Trophoblast cell (in vitro differentiated cells and primary cell): ENCODE results near the gene KCNB1.

Experiments
- DNase-seq, 2 donors: peaks; one replicate each; pipeline ENCODE4 v3.0.0-alpha.2; 2016
- H2AFZ ChIP-seq: 2 replicates; pipeline ENCODE4 v1.6.1; 2013; ENCODE audit warnings: low read length, moderate library complexity, mild to moderate bottlenecking; ENCODE audit not compliant: insufficient read depth, poor library complexity
- H2AK5ac ChIP-seq: 2 replicates; pipeline ENCODE4 v1.6.1; 2013; ENCODE audit warnings: mild to moderate bottlenecking, low read length
- H2BK120ac ChIP-seq: 2 replicates; pipeline ENCODE4 v1.6.1; 2013; ENCODE audit warnings: low read length, mild to moderate bottlenecking, moderate library complexity; ENCODE audit not compliant: insufficient read depth, poor library complexity
- H2BK12ac ChIP-seq: 2 replicates; pipeline ENCODE4 v1.6.1; 2013; ENCODE audit warnings: mild to moderate bottlenecking, low read length, moderate library complexity
- H2BK5ac ChIP-seq: 2 replicates; pipeline ENCODE4 v1.6.1; 2013; ENCODE audit warnings: low read length, low read depth, moderate library complexity, mild to moderate bottlenecking; ENCODE audit not compliant: poor library complexity
- H3K14ac ChIP-seq: 2 replicates; pipeline ENCODE4 v1.6.1; 2013; ENCODE audit warnings: mild to moderate bottlenecking, low read length
- H3K18ac ChIP-seq: 2 replicates; pipeline ENCODE4 v1.6.1; 2013; ENCODE audit warnings: mild to moderate bottlenecking, low read length
- H3K23ac ChIP-seq: 2 replicates; pipeline ENCODE4 v1.6.1; 2013; ENCODE audit warnings: low read length
- H3K27ac ChIP-seq: 2 replicates; pipeline ENCODE4 v1.5.1; 2013; ENCODE audit warnings: low read depth, mild to moderate bottlenecking, inconsistent platforms, low read length, moderate library complexity
- H3K27me3 ChIP-seq: 2 replicates; pipeline ENCODE4 v1.6.1; 2013; ENCODE audit warnings: inconsistent platforms, mild to moderate bottlenecking, low read length, moderate library complexity; ENCODE audit not compliant: insufficient read depth
- H3K36me3 ChIP-seq, 2 experiments: 1 replicate in 1 of 2; 2 replicates in 1 of 2; pipeline ENCODE4 v1.6.1; 2013; ENCODE audit warnings: low read length in 2 of 2, mild to moderate bottlenecking in 2 of 2, moderate library complexity in 1 of 2; ENCODE audit not compliant: insufficient read depth in 2 of 2, control insufficient read depth in 1 of 2
- H3K4ac ChIP-seq: 2 replicates; pipeline ENCODE4 v1.6.1; 2013; ENCODE audit warnings: low read depth, mild to moderate bottlenecking, low read length, moderate library complexity
- H3K4me1 ChIP-seq, 2 experiments: 1 replicate in 1 of 2; 2 replicates in 1 of 2; pipeline ENCODE4 v1.6.1; 2013; ENCODE audit warnings: low read length in 2 of 2, mild to moderate bottlenecking in 2 of 2, moderate library complexity in 1 of 2; ENCODE audit not compliant: insufficient read depth in 2 of 2, control insufficient read depth in 1 of 2
- H3K4me2 ChIP-seq: 2 replicates; pipeline ENCODE4 v1.6.1; 2013; ENCODE audit warnings: inconsistent platforms, mild to moderate bottlenecking, low read length, moderate library complexity
- H3K4me3 ChIP-seq: 2 replicates; pipeline ENCODE4 v1.5.1; 2013; ENCODE audit warnings: mild to moderate bottlenecking, low read depth, low read length, inconsistent platforms
- H3K79me1 ChIP-seq: one replicate; pipeline ENCODE4 v1.6.1; 2013; ENCODE audit warnings: low read length
- H3K79me2 ChIP-seq: 2 replicates; pipeline ENCODE4 v1.6.1; 2013; ENCODE audit warnings: low read length, mild to moderate bottlenecking; ENCODE audit not compliant: control insufficient read depth, insufficient read depth, poor library complexity
- H3K9ac ChIP-seq: 2 replicates; pipeline ENCODE4 v1.6.1; 2013; ENCODE audit warnings: mild to moderate bottlenecking, low read length
- H3K9me3 ChIP-seq: 2 replicates; pipeline ENCODE4 v1.6.1; 2013; ENCODE audit warnings: low read depth, mild to moderate bottlenecking, control low read depth, inconsistent platforms, low read length; ENCODE audit not compliant: insufficient read depth
- H4K12ac ChIP-seq: 2 replicates; pipeline ENCODE4 v1.6.1; 2013; ENCODE audit warnings: low read depth, mild to moderate bottlenecking, low read length, moderate library complexity
- H4K8ac ChIP-seq: 2 replicates; pipeline ENCODE4 v1.6.1; 2013; ENCODE audit warnings: low read depth, mild to moderate bottlenecking, low read length, moderate library complexity
- H4K91ac ChIP-seq: one replicate; pipeline ENCODE4 v1.6.1; 2013; ENCODE audit warnings: low read depth, mild to moderate bottlenecking, low read length, moderate library complexity
- WGBS: extraction: QIAGEN DNeasy Blood & Tissue Kit; methylation state at CpG from one replicate; pipeline ENCODE4 v1.1.7; 2013; ENCODE audit warnings: missing lambda C conversion rate; ENCODE audit not compliant: insufficient read length, insufficient coverage; ENCODE audit errors: extremely low coverage; 5-methylcytosine and 5-hydroxymethylcytosine counted together

The KCNB1 gene

GRCh38 chr20:49478266-49478665 is 4.2 kb downstream of the KCNB1 start:
- Histone ChIP-seq H3K36me3 (no peaks in the 10 kb centered on the region), H2BK120ac (no peak overlapping the region), H3K14ac (no peak overlapping the region), H3K9me3 (no peaks in the 10 kb centered on the region), H3K79me2 (no peaks in the 10 kb centered on the region), H2AK5ac (no peak overlapping the region), H3K9ac (no peak overlapping the region), H3K4ac (no peak overlapping the region), H3K27ac (no peak overlapping the region), H3K79me1 (no peaks in the 10 kb centered on the region), H4K91ac (no peak overlapping the region), H2AFZ (no peak overlapping the region), H3K4me1 (no peaks in the 10 kb centered on the region), H2BK12ac (no peak overlapping the region), H4K8ac (no peak overlapping the region), H3K4me3 (no peak overlapping the region), H3K23ac (no peak overlapping the region), H3K27me3 (peaks cover 3% of the 10 kb centered on the region), H4K12ac (no peak overlapping the region), H3K4me2 (no peak overlapping the region), H2BK5ac (no peak overlapping the region), H3K18ac (no peak overlapping the region)
- WGBS: no CpG with 5 or more reads among the region's 7 CpGs
- no peak for DNase-seq

- Histone ChIP-seq H3K18ac (no peak overlapping the region), H2AK5ac (no peak overlapping the region), H3K23ac (no peak overlapping the region), H3K9me3 (no peaks in the 10 kb centered on the region), H3K4me3 (no peak overlapping the region), H4K12ac (no peak overlapping the region), H4K8ac (no peak overlapping the region), H3K27ac (no peak overlapping the region), H2BK12ac (no peak overlapping the region), H3K4me2 (no peak overlapping the region), H3K27me3 (no peaks in the 10 kb centered on the region), H3K9ac (no peak overlapping the region), H3K36me3 (no peaks in the 10 kb centered on the region), H3K79me1 (no peaks in the 10 kb centered on the region), H2AFZ (no peak overlapping the region), H3K4me1 (no peaks in the 10 kb centered on the region), H2BK120ac (no peak overlapping the region), H3K79me2 (no peaks in the 10 kb centered on the region), H3K4ac (no peak overlapping the region), H2BK5ac (no peak overlapping the region), H4K91ac (no peak overlapping the region), H3K14ac (no peak overlapping the region)
- WGBS: no CpG with 5 or more reads among the region's 3 CpGs
- DNase-seq: no peak
Measured at GRCh38 chr20:49477200-49477599, 5.3 kb downstream of the KCNB1 start.

DNA sequence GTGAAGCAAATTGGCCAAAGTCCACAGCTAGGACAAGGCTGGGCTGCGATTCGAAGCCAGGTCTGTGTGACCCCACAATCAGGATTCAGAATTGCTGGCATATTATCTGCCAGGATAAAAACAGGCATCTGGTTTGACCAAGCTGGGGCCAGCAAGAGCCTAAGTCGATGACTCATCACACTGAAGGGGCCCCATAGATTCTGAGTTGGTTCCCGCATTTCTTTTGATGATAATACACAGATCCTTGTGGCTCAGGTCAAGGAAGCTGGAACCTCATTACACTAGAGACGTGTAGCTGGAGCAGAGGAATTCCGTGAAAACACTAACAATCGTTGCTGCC is 6.5 kb downstream of the KCNB1 start:
- no peak overlapping the region for H2AFZ ChIP-seq
- H3K18ac ChIP-seq: no peak overlapping the region
- no peak for DNase-seq
- no peak overlapping the region for H2AK5ac ChIP-seq
- no peak overlapping the region for H4K8ac ChIP-seq
- no peak overlapping the region for H3K23ac ChIP-seq
- no CpG with 5 or more reads among the region's 7 CpGs for WGBS
- no peak overlapping the region for H3K14ac ChIP-seq
- no peak overlapping the region for H3K4me3 ChIP-seq
- H4K12ac ChIP-seq: no peak overlapping the region
- H3K27ac ChIP-seq: no peak overlapping the region
- H3K27me3 ChIP-seq: no peaks in the 10 kb centered on the region
- no peak overlapping the region for H4K91ac ChIP-seq
- no peak overlapping the region for H3K4ac ChIP-seq
- H3K79me1 ChIP-seq: no peaks in the 10 kb centered on the region
- no peaks in the 10 kb centered on the region for H3K4me1 ChIP-seq
- H3K4me2 ChIP-seq: no peak overlapping the region
- H3K79me2 ChIP-seq: no peaks in the 10 kb centered on the region
- no peak overlapping the region for H2BK120ac ChIP-seq
- H3K36me3 ChIP-seq: no peaks in the 10 kb centered on the region
- H2BK5ac ChIP-seq: no peak overlapping the region
- H3K9me3 ChIP-seq: no peaks in the 10 kb centered on the region
- no peak overlapping the region for H3K9ac ChIP-seq
- no peak overlapping the region for H2BK12ac ChIP-seq

GRCh38 chr20:49475292-49476015 is 7.0 kb downstream of the KCNB1 start:
- H4K8ac ChIP-seq: no peak overlapping the region
- H2BK120ac ChIP-seq: no peak overlapping the region
- no peaks in the 10 kb centered on the region for H3K36me3 ChIP-seq
- no peak overlapping the region for H3K4ac ChIP-seq
- H3K27ac ChIP-seq: no peak overlapping the region
- no peak overlapping the region for H3K4me2 ChIP-seq
- no peak overlapping the region for H3K18ac ChIP-seq
- no peak for DNase-seq
- no peak overlapping the region for H3K23ac ChIP-seq
- no peaks in the 10 kb centered on the region for H3K79me1 ChIP-seq
- WGBS: no CpG with 5 or more reads among the region's 6 CpGs
- no peaks in the 10 kb centered on the region for H3K4me1 ChIP-seq
- no peak overlapping the region for H2BK12ac ChIP-seq
- H3K9ac ChIP-seq: no peak overlapping the region
- H3K9me3 ChIP-seq: no peaks in the 10 kb centered on the region
- H3K27me3 ChIP-seq: no peaks in the 10 kb centered on the region
- no peak overlapping the region for H4K91ac ChIP-seq
- no peak overlapping the region for H3K14ac ChIP-seq
- H4K12ac ChIP-seq: no peak overlapping the region
- no peak overlapping the region for H2AK5ac ChIP-seq
- no peak overlapping the region for H2BK5ac ChIP-seq
- no peaks in the 10 kb centered on the region for H3K79me2 ChIP-seq
- H3K4me3 ChIP-seq: no peak overlapping the region
- H2AFZ ChIP-seq: no peak overlapping the region
